Lower lobe of right lung (tissue), 2 donors: Measurements from ENCODE around the gene SLC6A18. TPM values are rescaled to one million over a fixed set of nuclear protein-coding genes. Genes with fewer than 3 reads are reported as not detected.

Source experiments
- ATAC-seq, 2 donors: fragments of 200-7000 bp; cut with Tn5 transposase; one replicate each; pipeline ENCODE4 v1.9.1; 2020 to 2022; ENCODE audit warnings: mild to moderate bottlenecking in 2 of 2, moderate library complexity in 2 of 2
- DNase-seq: peaks from one replicate; pipeline ENCODE4 v3.0.0-alpha.2; 2020
- H3K27ac ChIP-seq: fragments of 200-600 bp; one replicate; pipeline ENCODE4 v1.8.0; 2022
- H3K27me3 ChIP-seq: fragments of 200-600 bp; one replicate; pipeline ENCODE4 v1.8.0; 2022; ENCODE audit warnings: low read depth
- H3K36me3 ChIP-seq: fragments of 200-600 bp; one replicate; pipeline ENCODE4 v1.8.0; 2022; ENCODE audit warnings: mild to moderate bottlenecking
- H3K4me1 ChIP-seq: fragments of 200-600 bp; one replicate; pipeline ENCODE4 v1.8.0; 2022
- H3K4me3 ChIP-seq: fragments of 200-600 bp; one replicate; pipeline ENCODE4 v1.8.0; 2022; ENCODE audit warnings: mild to moderate bottlenecking
- H3K9me3 ChIP-seq: fragments of 200-600 bp; one replicate; pipeline ENCODE4 v1.8.0; 2022
- intact Hi-C: fragments of 100-400 bp; cut with DNase I; formaldehyde crosslinking; loops from one replicate; pipeline ENCODE4 v1.11.0; 2022
- total RNA-seq: library from RNA; stranded (reverse); fragmentation: NEBNext Ultra II Directional; extraction: Animal tissue kit (Norgen Biotek cat#: 25700); gene quantifications from one replicate; pipeline ENCODE4 v1.2.1, GENCODE V29; 2021
- TF ChIP-seq, protein P1 (sequence below): fragments of 200-600 bp; IDR thresholded peaks from one replicate; pipeline ENCODE4 v1.8.0; 2022; ENCODE audit warnings: antibody characterized with exemption, mild to moderate bottlenecking
- donor health status: DM: no; HTN: yes; CAD: no; lungs with severe emphysema.

Gene SLC6A18
- total RNA-seq, 1 donor from 2014 or later: not detected

DNA sequence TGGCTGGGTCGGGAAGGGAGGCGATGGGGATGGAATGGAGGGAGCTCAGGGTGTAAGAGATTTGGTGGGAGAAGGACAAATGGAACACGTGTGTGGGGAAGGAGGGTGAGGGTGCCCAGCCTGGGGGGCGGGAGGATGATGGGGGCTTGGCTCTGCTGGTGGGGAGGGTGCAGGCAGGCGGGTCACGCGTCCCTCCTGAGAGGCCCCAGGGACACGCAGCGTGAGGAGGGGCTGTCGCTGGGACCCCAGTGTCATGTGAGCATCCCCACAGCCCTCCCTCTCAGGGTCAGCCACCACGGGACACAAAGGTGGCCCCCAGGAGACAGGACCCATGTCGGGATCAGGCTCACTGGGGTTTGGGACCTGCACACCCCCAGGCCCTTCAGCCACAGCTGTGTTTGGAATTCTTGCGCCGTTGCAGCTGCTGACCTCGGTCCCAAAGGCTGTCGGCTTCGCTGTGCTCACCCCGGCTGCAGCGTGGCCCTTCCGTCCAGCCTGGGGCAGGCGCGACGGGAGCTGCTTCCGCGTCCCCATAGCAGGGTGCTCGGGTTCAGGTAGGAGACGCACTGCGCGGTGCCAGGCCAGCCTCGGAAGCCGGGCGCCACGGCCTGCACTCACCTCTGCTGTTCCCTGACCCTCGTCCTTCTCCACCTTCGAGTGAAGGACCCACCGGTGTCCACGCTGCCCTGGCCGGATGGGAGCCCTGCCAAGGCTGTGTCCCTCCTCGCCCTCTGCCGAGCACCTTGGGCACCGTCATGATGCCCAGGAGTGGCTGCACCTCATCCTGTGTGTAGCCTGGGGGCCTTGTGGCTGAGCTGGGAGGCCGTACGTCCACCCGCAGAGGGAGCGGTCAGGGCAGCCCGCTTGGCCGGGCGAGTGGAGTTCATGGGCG, 18.4 kb upstream of the SLC6A18 start:
- Histone ChIP-seq H3K36me3 (no peaks in the 10 kb centered on the region), H3K9me3 (no peaks in the 10 kb centered on the region), H3K4me3 (no peak overlapping the region), H3K4me1 (peaks cover 6% of the 10 kb centered on the region), H3K27me3 (peaks cover 6% of the 10 kb centered on the region), H3K27ac (no peak overlapping the region)
- intact Hi-C loops: no loop called here
- DNase-seq (peak; percentile 42), ATAC-seq (no peak)
- TF ChIP-seq, protein P1, sequence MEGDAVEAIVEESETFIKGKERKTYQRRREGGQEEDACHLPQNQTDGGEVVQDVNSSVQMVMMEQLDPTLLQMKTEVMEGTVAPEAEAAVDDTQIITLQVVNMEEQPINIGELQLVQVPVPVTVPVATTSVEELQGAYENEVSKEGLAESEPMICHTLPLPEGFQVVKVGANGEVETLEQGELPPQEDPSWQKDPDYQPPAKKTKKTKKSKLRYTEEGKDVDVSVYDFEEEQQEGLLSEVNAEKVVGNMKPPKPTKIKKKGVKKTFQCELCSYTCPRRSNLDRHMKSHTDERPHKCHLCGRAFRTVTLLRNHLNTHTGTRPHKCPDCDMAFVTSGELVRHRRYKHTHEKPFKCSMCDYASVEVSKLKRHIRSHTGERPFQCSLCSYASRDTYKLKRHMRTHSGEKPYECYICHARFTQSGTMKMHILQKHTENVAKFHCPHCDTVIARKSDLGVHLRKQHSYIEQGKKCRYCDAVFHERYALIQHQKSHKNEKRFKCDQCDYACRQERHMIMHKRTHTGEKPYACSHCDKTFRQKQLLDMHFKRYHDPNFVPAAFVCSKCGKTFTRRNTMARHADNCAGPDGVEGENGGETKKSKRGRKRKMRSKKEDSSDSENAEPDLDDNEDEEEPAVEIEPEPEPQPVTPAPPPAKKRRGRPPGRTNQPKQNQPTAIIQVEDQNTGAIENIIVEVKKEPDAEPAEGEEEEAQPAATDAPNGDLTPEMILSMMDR: no peak

DNA sequence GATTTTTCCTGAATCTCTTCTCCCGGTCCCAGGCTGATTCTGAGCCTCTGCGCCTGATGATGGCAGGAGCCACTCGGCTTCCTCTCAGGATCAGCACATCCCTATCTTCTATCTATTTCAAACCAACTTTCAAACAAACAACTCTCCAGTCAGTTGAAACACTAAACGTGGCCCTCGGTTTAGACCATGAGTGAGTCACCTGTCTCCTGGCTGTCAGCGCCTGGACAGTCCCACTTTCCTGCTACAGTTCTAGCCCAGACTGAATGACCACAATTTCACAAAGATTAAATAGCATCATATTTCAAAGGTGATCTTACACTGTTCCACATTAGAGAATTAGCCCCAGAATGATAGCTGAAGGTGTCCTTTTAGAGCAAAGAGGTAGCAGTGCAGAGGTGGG, 17.6 kb upstream of the SLC6A18 start:
- H3K27me3 ChIP-seq: peaks cover 6% of the 10 kb centered on the region
- intact Hi-C loops: no loop called here
- no peaks in the 10 kb centered on the region for H3K9me3 ChIP-seq
- TF ChIP-seq, protein P1: no peak
- H3K36me3 ChIP-seq: no peaks in the 10 kb centered on the region
- no peak overlapping the region for H3K27ac ChIP-seq
- H3K4me1 ChIP-seq: peaks cover 6% of the 10 kb centered on the region
- ATAC-seq (no peak), DNase-seq (no peak)
- H3K4me3 ChIP-seq: no peak overlapping the region

GRCh38 chr5:1208221-1208742, 16.9 kb upstream of the SLC6A18 start:
- H3K27me3 ChIP-seq: peaks cover 6% of the 10 kb centered on the region
- no peaks in the 10 kb centered on the region for H3K9me3 ChIP-seq
- no peaks in the 10 kb centered on the region for H3K36me3 ChIP-seq
- TF ChIP-seq, protein P1: no peak
- ATAC-seq (no peak), DNase-seq (peak; percentile 32)
- H3K4me3 ChIP-seq: no peak overlapping the region
- intact Hi-C loops: no loop called here
- H3K4me1 ChIP-seq: peaks cover 6% of the 10 kb centered on the region
- H3K27ac ChIP-seq: no peak overlapping the region

DNA sequence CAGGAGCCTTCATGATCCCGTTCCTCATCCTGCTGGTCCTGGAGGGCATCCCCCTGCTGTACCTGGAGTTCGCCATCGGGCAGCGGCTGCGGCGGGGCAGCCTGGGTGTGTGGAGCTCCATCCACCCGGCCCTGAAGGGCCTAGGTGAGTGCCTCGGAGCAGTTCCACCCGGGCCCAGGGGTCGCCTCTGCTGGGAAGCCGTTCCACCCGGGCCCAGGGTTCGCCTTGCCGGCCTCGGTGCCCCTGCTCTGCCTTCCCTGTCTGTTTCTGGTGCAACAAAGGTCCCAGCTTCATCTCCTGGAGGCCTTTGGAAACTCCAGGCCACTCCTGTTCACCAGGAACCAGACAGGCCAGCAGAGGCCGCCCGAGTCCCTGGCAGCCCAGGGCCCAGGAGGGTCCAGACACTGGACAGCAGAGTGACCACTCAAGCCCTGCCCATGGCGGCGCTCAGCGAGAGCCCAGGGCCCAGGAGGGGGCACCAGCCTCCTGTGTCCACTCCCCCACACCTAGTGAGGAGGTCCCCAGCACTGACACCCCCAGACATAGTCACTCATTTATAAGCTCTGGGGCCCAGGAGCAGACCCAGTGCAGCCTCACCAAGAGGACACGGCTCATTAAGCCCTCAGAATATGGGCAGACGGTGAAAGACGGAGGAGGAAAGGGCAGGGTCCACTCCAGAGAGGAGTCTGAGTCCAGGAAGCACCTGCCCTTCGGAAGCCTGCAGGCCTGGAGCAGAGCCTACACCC, 16.3 kb upstream of the SLC6A18 start:
- peaks cover 6% of the 10 kb centered on the region for H3K4me1 ChIP-seq
- peak; percentile 41 for DNase-seq
- no peak overlapping the region for H3K4me3 ChIP-seq
- peak; percentile 40 to 42 for ATAC-seq
- intact Hi-C loops: no loop called here
- TF ChIP-seq, protein P1: peak; percentile 31
- peaks cover 6% of the 10 kb centered on the region for H3K27me3 ChIP-seq
- H3K27ac ChIP-seq: no peak overlapping the region
- H3K36me3 ChIP-seq: no peaks in the 10 kb centered on the region
- H3K9me3 ChIP-seq: no peaks in the 10 kb centered on the region

DNA sequence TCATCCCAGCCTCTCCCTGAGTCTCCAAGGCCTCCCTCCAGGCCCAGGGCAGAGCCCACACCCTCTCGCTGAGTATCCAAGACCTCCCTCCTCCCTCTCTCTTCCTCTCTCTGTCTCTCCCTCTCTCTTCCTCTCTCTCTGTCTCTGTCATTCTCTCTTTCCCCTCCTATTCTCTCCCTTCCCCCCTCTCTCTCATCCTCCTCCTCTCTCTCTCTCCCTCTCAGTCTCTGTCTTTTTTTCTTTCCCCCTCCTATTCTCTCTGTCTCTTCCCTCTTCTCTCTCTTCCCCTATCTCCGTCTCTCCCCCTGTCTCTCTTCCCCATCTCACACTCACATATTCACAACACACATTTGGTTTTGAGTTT, 15.7 kb upstream of the SLC6A18 start:
- ATAC-seq: no peak
- H3K9me3 ChIP-seq: no peaks in the 10 kb centered on the region
- DNase-seq: no peak
- intact Hi-C loops: no loop called here
- no peak overlapping the region for H3K27ac ChIP-seq
- peaks cover under 1% of the 10 kb centered on the region for H3K4me1 ChIP-seq
- H3K4me3 ChIP-seq: no peak overlapping the region
- H3K36me3 ChIP-seq: no peaks in the 10 kb centered on the region
- H3K27me3 ChIP-seq: peaks cover 6% of the 10 kb centered on the region
- TF ChIP-seq, protein P1: no peak
